Adrenal gland (tissue), 5 donors: ENCODE measurements around the gene ETV3.

Experiments used
- POLR2A ChIP-seq, 2 donors: fragments of 450-650 bp; IDR thresholded peaks; one replicate each; pipeline ENCODE4 v1.6.1; 2017; ENCODE audit warnings: antibody characterized with exemption in 2 of 2, mild to moderate bottlenecking in 2 of 2, moderate library complexity in 1 of 2
- TF ChIP-seq, protein P1 (sequence below), 6 experiments: fragments of 450-650 bp in 4 of 6; fragments of 200-600 bp in 2 of 6; sonication (generic) in 1 of 6; IDR thresholded peaks; 1 replicate in 5 of 6; 2 replicates in 1 of 6; pipeline versions ENCODE4 v1.5.1 to v1.8.0; 2016 to 2021; ENCODE audit warnings: antibody characterized with exemption in 6 of 6, mild to moderate bottlenecking in 2 of 6, moderate library complexity in 1 of 6
- donor health status: DM: no; HTN: no; CAD: no.

GRCh38 chr1:157114183-157115121 lies 23.7 kb downstream of the ETV3 start:
- TF ChIP-seq, protein P1, sequence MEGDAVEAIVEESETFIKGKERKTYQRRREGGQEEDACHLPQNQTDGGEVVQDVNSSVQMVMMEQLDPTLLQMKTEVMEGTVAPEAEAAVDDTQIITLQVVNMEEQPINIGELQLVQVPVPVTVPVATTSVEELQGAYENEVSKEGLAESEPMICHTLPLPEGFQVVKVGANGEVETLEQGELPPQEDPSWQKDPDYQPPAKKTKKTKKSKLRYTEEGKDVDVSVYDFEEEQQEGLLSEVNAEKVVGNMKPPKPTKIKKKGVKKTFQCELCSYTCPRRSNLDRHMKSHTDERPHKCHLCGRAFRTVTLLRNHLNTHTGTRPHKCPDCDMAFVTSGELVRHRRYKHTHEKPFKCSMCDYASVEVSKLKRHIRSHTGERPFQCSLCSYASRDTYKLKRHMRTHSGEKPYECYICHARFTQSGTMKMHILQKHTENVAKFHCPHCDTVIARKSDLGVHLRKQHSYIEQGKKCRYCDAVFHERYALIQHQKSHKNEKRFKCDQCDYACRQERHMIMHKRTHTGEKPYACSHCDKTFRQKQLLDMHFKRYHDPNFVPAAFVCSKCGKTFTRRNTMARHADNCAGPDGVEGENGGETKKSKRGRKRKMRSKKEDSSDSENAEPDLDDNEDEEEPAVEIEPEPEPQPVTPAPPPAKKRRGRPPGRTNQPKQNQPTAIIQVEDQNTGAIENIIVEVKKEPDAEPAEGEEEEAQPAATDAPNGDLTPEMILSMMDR (IDR thresholded peaks at IDR 0.05) = no peak
- TF ChIP-seq POLR2A (IDR thresholded peaks at IDR 0.05) = no peak
